ENCODE data around the gene CD226.

The CD226 gene

GRCh38 chr18:69813559-69813958 lies 134.1 kb downstream of the CD226 start:
- no peaks in the 10 kb centered on the region for H3K9me3 ChIP-seq (ENCODE audit: control insufficient read depth, low read length)
- H3K9ac ChIP-seq, result no peak overlapping the region
- TF ChIP-seq, protein P1, sequence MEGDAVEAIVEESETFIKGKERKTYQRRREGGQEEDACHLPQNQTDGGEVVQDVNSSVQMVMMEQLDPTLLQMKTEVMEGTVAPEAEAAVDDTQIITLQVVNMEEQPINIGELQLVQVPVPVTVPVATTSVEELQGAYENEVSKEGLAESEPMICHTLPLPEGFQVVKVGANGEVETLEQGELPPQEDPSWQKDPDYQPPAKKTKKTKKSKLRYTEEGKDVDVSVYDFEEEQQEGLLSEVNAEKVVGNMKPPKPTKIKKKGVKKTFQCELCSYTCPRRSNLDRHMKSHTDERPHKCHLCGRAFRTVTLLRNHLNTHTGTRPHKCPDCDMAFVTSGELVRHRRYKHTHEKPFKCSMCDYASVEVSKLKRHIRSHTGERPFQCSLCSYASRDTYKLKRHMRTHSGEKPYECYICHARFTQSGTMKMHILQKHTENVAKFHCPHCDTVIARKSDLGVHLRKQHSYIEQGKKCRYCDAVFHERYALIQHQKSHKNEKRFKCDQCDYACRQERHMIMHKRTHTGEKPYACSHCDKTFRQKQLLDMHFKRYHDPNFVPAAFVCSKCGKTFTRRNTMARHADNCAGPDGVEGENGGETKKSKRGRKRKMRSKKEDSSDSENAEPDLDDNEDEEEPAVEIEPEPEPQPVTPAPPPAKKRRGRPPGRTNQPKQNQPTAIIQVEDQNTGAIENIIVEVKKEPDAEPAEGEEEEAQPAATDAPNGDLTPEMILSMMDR (IDR thresholded peaks at IDR 0.05), result no peak
- H3K4me1 ChIP-seq, result no peaks in the 10 kb centered on the region
- H3K27ac ChIP-seq, result no peak overlapping the region
- H3K79me2 ChIP-seq, result no peaks in the 10 kb centered on the region
- H3K4me2 ChIP-seq (ENCODE audit: low read length), result no peak overlapping the region
- H2AFZ ChIP-seq, result no peak overlapping the region
- H3K27me3 ChIP-seq (ENCODE audit: control insufficient read depth, insufficient read depth, low read length), result no peaks in the 10 kb centered on the region
- H3K36me3 ChIP-seq (ENCODE audit: control insufficient read depth, insufficient read depth, low read length), result no peaks in the 10 kb centered on the region
- no peak overlapping the region for H3K4me3 ChIP-seq (ENCODE audit: low read depth, low read length)

DNA sequence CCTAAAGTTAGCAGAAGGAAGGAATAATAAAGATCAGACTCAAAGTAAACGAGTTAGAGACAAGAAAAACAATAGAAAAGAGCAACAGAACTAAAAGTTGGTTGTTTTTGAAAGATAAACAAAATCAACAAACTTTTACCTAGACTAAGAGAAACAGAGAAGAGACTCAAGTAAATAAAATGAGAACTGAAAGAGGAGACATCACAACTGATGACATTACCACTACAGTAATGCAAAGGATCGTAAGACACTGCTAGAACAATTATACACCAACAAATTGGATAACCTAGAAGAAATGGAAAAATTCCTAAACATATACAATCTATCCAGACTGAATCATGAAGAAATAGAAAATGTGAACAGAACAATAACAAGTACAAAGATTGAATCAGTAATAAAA lies 139.3 kb downstream of the CD226 start:
- no peaks in the 10 kb centered on the region for H3K4me1 ChIP-seq
- no peaks in the 10 kb centered on the region for H3K79me2 ChIP-seq
- H3K4me3 ChIP-seq (ENCODE audit: low read depth, low read length), result no peak overlapping the region
- TF ChIP-seq, protein P1 (IDR thresholded peaks at IDR 0.05), result no peak
- no peak overlapping the region for H3K9ac ChIP-seq
- H2AFZ ChIP-seq, result no peak overlapping the region
- no peaks in the 10 kb centered on the region for H3K9me3 ChIP-seq (ENCODE audit: control insufficient read depth, low read length)
- H3K36me3 ChIP-seq (ENCODE audit: control insufficient read depth, insufficient read depth, low read length), result no peaks in the 10 kb centered on the region
- no peak overlapping the region for H3K27ac ChIP-seq
- H3K4me2 ChIP-seq (ENCODE audit: low read length), result no peak overlapping the region
- no peaks in the 10 kb centered on the region for H3K27me3 ChIP-seq (ENCODE audit: control insufficient read depth, insufficient read depth, low read length)

- H3K36me3 ChIP-seq (ENCODE audit: control insufficient read depth, insufficient read depth, low read length), result no peaks in the 10 kb centered on the region
- no peak overlapping the region for H3K4me2 ChIP-seq (ENCODE audit: low read length)
- no peaks in the 10 kb centered on the region for H3K27me3 ChIP-seq (ENCODE audit: control insufficient read depth, insufficient read depth, low read length)
- H3K79me2 ChIP-seq, result no peaks in the 10 kb centered on the region
- no peak overlapping the region for H3K4me3 ChIP-seq (ENCODE audit: low read depth, low read length)
- no peak overlapping the region for H3K9ac ChIP-seq
- H3K27ac ChIP-seq, result no peak overlapping the region
- TF ChIP-seq, protein P1 (IDR thresholded peaks at IDR 0.05), result no peak
- no peaks in the 10 kb centered on the region for H3K9me3 ChIP-seq (ENCODE audit: control insufficient read depth, low read length)
- H3K4me1 ChIP-seq, result no peaks in the 10 kb centered on the region
- H2AFZ ChIP-seq, result no peak overlapping the region
Measured at GRCh38 chr18:69804776-69805501, 142.7 kb downstream of the CD226 start.
